Measurements from ENCODE around the gene DLG5.

Gene DLG5

DNA sequence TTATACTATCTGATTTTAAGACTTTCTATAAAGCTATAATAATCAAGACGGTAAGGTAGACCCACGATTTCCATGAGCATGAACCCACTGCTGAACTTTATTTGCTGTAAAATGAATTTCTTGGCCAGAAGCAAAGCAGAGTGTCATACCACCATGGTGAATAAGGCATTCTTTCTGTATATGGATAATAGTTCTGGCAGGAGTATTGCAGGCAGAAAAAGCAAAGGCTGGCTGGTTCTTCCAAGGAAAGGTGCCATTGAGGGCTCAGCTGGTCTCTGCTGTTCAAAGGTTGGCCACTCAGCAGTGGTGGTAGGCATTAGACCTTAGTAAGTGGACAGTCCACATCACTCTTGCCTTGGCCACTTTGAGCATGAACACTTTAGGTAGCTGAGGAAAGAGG, 184.8 kb downstream of the DLG5 start:
- no peak for DNase-seq

All from NCI-H774 (cell line).